ENCODE results near the gene NINJ2. TPM values are rescaled to one million over a fixed set of nuclear protein-coding genes. Genes with fewer than 3 reads are reported as not detected.
A peak's percentile ranks its signal among the peaks of the same experiment; 100 is the strongest.
"Not testable (repeated sequence)": the region's sequence is repeated elsewhere in the genome, so short reads cannot be mapped to it uniquely, and the experiment has no call there.

Gene NINJ2
- polyA plus RNA-seq, 6 donors from 2014 or later = 9.6 to 28.9 (median 11.5) TPM

DNA sequence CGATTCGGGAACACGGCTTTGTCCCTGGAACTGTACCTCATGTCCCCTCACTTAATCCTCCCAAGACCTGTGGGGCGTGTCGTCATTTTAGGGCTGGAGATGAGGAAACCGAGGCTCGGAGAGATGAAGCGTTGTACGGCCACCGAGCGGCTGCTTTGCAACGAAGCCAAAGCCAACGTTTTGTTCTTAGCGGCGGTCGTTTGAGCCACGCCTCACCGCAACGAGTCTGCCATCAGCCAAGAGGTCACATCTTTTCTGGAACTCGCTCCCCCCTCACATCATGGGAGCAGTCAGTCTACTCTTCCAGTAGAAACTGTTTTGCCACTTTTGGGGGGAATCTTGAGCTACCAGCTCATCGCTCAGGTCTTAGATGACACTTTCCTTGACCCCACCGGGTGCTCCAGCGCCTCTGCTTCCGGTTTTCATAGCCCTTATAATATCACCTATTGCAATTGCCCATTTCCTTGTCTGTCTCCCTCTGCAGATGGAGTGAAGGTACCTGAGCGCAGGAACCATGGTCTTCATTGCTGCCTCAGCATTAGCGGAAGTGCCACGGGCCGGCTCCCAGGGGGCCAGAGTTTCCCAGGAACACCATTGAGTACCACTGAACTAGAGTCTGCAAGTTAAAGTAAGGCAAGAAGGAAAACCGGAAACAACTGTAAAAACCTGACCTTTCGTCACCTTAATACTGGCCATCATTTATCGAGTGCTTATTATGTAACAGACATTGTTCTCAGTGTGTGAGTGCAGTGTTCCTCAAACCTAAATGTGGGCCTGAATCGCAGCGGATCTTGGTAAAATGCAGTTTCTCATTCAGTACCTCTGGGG is 19.6 kb downstream of the NINJ2 start:
- H3K9me3 Mint-ChIP-seq = no peaks in the 10 kb centered on the region
- H3K4me1 Mint-ChIP-seq = peaks cover 31 to 69% (median 40%) of the 10 kb centered on the region in 3 donors
- peak overlapping the region; percentile 77 to 96 (median 94) for H3K4me3 Mint-ChIP-seq
- no peaks in the 10 kb centered on the region for H3K36me3 Mint-ChIP-seq
- H3K27ac Mint-ChIP-seq = peak overlapping the region; percentile 86 to 99 (median 94)
- ATAC-seq (ENCODE audit: low read depth in 2 of 2) (peak in 1 of 2 donors; percentile 7), DNase-seq (no peak)
- H3K27me3 Mint-ChIP-seq = no peaks in the 10 kb centered on the region

DNA sequence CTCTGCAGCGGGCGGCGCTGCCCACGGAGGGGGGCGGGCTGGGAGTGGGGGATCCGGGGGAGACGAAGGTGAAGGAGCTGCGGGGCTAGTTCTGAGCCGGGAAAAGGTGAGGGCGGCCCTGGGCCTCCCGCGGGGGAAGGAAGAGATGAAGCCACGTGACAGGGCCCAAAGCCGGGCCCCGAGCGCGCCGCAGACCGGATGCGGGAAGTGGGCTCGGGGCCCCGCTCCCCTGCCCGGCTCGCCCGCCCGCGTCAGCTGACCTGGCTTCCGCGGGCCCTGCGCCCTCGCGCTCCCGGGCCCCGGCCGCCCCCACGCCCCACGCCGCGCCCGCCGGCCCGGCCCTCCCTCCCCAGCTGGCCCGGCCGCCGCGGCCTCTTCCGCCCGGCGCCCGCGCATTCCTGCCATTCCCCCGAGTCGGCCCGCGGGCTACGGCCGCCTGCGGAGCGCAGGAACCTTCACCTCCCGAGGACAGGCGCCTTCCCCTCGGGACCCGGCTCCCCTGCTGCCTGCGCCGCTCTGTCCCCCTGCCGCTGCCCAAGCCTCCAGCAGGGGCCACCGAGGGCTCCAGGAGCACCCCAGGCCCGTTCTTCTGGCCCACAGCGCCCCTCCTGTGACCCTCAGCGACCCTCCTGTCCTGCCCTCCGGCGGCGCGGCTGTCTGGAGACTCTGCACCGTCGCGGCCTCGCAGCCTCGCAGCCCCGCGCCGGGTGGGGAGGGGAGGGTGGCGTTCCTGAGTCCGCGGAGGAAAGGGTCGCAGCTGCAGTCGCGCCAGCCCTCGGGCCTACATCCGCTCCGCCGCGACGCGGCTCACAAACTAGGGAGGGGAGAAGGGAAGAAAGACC is 20.4 kb downstream of the NINJ2 start:
- Mint-ChIP-seq H3K4me1 (peaks cover 31 to 68% (median 41%) of the 10 kb centered on the region in 3 donors), H3K9me3 (no peaks in the 10 kb centered on the region), H3K36me3 (no peaks in the 10 kb centered on the region), H3K27ac (peak overlapping the region; percentile 90 to 99 (median 98)), H3K27me3 (no peaks in the 10 kb centered on the region), H3K4me3 (peak overlapping the region; percentile 84 to 96 (median 94))
- ATAC-seq (ENCODE audit: low read depth in 2 of 2) (peak; percentile 72), DNase-seq (peak; percentile 76)

DNA sequence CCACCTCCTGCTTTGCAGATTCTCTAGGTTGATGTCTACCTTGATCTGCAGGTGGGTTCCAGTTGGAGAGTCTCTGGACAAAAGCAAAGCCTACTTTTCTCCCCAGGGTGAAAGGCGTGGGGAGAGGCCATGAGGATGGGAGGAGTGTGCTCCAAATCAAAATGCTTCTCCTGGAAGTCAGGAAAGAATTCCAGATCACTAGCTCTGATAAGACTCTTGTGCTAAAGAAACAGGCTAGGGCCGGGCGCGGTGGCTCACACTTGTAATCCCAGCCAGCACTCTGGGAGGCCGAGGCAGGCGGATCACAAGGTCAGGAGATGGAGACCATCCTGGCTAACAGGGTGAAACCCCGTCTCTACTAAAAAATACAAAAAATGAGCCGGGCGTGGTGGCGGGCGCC is 21.9 kb downstream of the NINJ2 start:
- ATAC-seq (ENCODE audit: low read depth in 2 of 2); DNase-seq; H3K36me3 Mint-ChIP-seq; H3K9me3 Mint-ChIP-seq; H3K27me3 Mint-ChIP-seq: not testable (repeated sequence)
- H3K4me1 Mint-ChIP-seq = peaks cover 32 to 71% (median 50%) of the 10 kb centered on the region in 3 donors
- peak overlapping the region in 5 of 6 donors; percentile 88 to 98 (median 96) for H3K27ac Mint-ChIP-seq
- H3K4me3 Mint-ChIP-seq = peak overlapping the region in 6 of 8 donors; percentile 46 to 95 (median 55)

DNA sequence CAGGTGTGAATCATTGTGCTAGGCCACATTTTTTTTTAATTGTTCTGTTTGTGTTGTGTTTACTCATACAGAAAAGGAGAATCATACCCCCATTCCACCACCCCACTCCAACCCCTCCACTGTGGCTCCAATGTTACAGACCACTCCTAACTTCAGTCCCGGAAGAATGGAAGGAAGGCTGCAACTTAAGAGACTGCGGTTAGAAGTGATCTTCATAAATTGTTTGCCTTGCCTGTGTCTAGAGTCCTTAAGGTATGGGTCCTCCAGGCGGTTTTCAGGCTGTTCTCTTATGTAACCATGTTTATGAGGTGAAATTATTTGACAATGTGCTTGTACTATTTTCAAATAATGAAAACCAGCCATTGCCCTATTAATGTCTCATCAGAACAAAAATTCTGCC is 22.5 kb downstream of the NINJ2 start:
- H3K4me3 Mint-ChIP-seq = peak overlapping the region in 6 of 8 donors; percentile 26 to 95 (median 54)
- H3K9me3 Mint-ChIP-seq = no peaks in the 10 kb centered on the region
- DNase-seq (no peak), ATAC-seq (ENCODE audit: low read depth in 2 of 2) (no peak)
- no peaks in the 10 kb centered on the region for H3K27me3 Mint-ChIP-seq
- peak overlapping the region; percentile 41 to 89 (median 80) for H3K27ac Mint-ChIP-seq
- H3K36me3 Mint-ChIP-seq = no peaks in the 10 kb centered on the region
- peaks cover 34 to 72% (median 51%) of the 10 kb centered on the region in 3 donors for H3K4me1 Mint-ChIP-seq

DNA sequence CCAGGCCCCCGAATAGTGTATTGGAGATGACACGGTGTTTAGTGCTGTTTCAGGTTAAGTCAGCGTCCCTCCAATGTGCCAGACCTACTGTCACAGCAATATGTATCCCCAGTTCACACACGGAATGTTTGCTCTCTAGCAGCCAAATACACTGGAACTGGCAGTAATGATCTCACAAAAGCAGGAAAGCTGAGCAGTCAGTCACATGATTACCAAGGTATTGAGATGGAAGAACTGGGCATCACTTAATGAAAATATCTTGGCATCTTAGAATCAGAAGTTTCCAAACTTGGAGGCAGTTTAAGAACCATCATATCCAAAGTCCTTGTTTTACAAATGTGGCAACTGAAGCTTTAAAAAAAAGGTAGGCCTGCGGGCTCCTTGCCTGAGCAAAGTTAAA is 23.3 kb downstream of the NINJ2 start:
- peaks cover 34 to 71% (median 51%) of the 10 kb centered on the region in 3 donors for H3K4me1 Mint-ChIP-seq
- no peaks in the 10 kb centered on the region for H3K27me3 Mint-ChIP-seq
- H3K9me3 Mint-ChIP-seq = no peaks in the 10 kb centered on the region
- peak overlapping the region; percentile 41 to 89 (median 84) for H3K27ac Mint-ChIP-seq
- no peak for ATAC-seq (ENCODE audit: low read depth in 2 of 2)
- H3K36me3 Mint-ChIP-seq = no peaks in the 10 kb centered on the region
- H3K4me3 Mint-ChIP-seq = peak overlapping the region in 1 of 8 donors; percentile 95
- DNase-seq = no peak

DNA sequence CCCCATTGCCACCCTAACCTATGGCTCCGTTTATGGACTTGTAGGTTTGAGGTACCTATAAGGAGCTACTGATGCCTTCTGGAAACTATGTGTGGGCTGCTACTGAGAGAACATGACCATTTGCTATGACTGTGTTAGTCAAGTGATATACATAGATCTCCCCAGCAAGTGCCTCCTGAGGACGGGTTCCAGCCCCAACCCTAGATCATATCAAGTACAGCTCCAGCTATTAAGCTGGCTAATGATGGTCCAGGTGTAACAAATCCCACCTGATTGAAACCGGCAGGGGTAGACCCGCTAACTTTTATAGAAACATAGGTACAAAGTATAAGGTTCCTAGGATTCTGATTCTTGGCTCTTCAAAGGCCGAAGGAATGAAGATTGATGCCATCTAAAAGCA is 23.7 kb downstream of the NINJ2 start:
- H3K27me3 Mint-ChIP-seq = no peaks in the 10 kb centered on the region
- H3K9me3 Mint-ChIP-seq = no peaks in the 10 kb centered on the region
- H3K4me3 Mint-ChIP-seq = peak overlapping the region in 3 of 8 donors; percentile 29 to 95 (median 59)
- peak overlapping the region; percentile 40 to 89 (median 78) for H3K27ac Mint-ChIP-seq
- no peaks in the 10 kb centered on the region for H3K36me3 Mint-ChIP-seq
- H3K4me1 Mint-ChIP-seq = peaks cover 34 to 67% (median 49%) of the 10 kb centered on the region in 3 donors
- ATAC-seq (ENCODE audit: low read depth in 2 of 2) (no peak), DNase-seq (no peak)

DNA sequence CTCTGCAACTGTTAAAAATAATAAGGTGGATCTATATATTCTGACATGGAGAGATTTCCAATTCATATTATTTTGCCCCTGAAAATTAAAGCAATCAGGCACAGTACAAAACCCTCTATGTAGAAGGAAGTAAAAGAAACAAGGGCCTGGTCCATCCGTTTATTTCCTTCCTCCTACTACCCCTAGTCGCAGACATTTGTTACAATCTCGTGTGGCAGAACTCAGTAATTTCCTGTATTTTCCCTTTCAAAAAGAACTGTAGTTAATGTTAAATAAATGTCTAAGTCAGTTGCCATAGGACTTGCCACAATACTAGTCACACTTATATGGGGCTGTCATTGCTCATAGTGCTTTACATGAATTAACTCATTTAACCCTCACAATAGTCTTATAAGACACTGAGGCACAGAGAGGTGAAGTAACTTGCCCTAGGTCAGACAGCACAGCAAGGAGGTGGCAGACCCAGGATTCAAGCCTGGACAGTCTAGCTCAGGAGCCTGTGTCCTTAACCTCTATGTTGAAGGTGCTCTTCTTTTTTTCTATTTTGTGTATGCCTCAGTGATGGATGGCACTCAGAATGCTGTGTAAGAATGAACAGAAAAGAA is 24.2 kb downstream of the NINJ2 start:
- Mint-ChIP-seq H3K27me3 (no peaks in the 10 kb centered on the region), H3K4me1 (peaks cover 30 to 62% (median 44%) of the 10 kb centered on the region in 3 donors), H3K27ac (peak overlapping the region; percentile 40 to 89 (median 80)), H3K9me3 (no peaks in the 10 kb centered on the region), H3K4me3 (peak overlapping the region in 5 of 8 donors; percentile 7 to 60 (median 20)), H3K36me3 (no peaks in the 10 kb centered on the region)
- ATAC-seq (ENCODE audit: low read depth in 2 of 2) = peak; percentile 18
- DNase-seq = no peak

DNA sequence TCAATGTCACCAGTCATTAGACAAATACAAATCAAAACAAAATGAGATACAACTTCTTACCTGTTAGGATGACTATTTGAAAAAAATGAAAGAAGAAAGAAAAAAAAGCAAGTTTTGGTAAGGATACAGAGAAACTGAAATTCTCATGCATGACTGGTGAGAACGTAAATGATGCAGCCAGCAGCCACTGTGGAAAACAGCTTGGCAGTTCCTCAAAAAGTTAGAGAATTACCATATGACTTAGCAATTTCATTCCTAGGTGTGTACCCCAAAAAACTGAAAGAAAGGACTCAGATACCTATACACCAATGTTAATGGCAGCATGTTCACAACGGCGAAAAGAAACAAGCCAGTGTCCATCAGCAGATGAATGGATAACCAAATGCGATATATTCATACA is 26.6 kb downstream of the NINJ2 start:
- H3K27me3 Mint-ChIP-seq = no peaks in the 10 kb centered on the region
- DNase-seq (peak; percentile 29), ATAC-seq (ENCODE audit: low read depth in 2 of 2) (peak; percentile 49 to 59)
- peak overlapping the region; percentile 5 to 81 (median 38) for H3K27ac Mint-ChIP-seq
- no peaks in the 10 kb centered on the region for H3K9me3 Mint-ChIP-seq
- H3K4me3 Mint-ChIP-seq = peak overlapping the region in 2 of 8 donors; percentile 7 to 30
- peaks cover 29 to 53% (median 38%) of the 10 kb centered on the region in 3 donors for H3K4me1 Mint-ChIP-seq
- H3K36me3 Mint-ChIP-seq = no peaks in the 10 kb centered on the region

DNA sequence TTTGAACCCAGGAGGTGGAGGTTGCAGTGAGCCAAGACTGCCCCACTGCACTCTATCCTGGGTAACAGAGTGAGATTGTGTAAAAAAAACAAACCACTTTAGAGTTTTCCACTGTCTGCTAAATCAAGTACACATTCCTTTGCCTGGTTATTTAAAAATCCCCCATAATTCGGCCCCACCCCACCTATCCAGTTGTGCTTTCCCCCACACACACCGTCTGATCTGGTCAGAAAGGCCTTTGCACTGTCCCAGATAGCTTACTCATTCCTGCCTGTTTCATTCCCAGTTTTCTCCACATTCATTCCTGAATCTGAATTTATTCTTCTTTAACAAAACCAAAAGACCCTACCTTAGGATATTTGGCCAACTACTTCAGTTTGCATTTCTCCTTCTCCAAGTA is 29.5 kb downstream of the NINJ2 start:
- H3K36me3 Mint-ChIP-seq = no peaks in the 10 kb centered on the region
- H3K27ac Mint-ChIP-seq = peak overlapping the region in 4 of 6 donors; percentile 5 to 62 (median 18)
- H3K27me3 Mint-ChIP-seq = no peaks in the 10 kb centered on the region
- peak overlapping the region in 1 of 8 donors; percentile 48 for H3K4me3 Mint-ChIP-seq
- DNase-seq = no peak
- no peak for ATAC-seq (ENCODE audit: low read depth in 2 of 2)
- peaks cover 32 to 53% (median 34%) of the 10 kb centered on the region in 3 donors for H3K4me1 Mint-ChIP-seq
- no peaks in the 10 kb centered on the region for H3K9me3 Mint-ChIP-seq

DNA sequence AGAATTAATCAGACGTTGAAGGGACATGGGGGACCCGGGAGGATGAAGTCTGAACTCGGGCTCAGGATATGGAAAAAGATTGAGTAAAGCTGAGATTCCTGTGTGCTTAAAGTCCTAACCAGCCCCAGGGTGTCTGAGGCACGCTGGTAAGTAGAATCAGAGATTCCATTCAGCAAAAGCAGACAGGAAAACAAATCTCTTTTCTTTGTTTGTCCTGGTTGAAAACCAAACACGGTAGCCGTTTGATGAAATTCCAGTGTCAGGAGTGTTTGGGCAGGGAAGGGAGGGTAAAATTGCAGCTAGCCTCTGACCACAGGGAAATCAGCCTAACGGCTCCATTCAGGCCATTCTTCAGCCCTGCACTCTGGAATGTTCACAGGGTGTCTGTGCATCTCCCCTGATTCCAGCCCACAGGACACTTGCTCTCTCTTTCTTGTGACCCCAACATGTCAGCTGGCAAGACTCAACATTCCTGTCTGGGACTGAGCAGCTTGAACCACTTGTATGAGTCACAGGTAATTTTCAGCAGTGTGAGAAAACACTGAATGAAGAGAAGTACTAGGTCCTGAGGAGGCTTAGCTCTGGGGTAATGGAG is 31.0 kb downstream of the NINJ2 start:
- no peak for DNase-seq
- H3K27ac Mint-ChIP-seq = peak overlapping the region in 4 of 6 donors; percentile 5 to 96 (median 69)
- peak overlapping the region in 3 of 8 donors; percentile 22 to 91 (median 75) for H3K4me3 Mint-ChIP-seq
- H3K4me1 Mint-ChIP-seq = peaks cover 29 to 51% (median 34%) of the 10 kb centered on the region in 3 donors
- no peaks in the 10 kb centered on the region for H3K9me3 Mint-ChIP-seq
- H3K36me3 Mint-ChIP-seq = no peaks in the 10 kb centered on the region
- H3K27me3 Mint-ChIP-seq = no peaks in the 10 kb centered on the region
- no peak for ATAC-seq (ENCODE audit: low read depth in 2 of 2)

DNA sequence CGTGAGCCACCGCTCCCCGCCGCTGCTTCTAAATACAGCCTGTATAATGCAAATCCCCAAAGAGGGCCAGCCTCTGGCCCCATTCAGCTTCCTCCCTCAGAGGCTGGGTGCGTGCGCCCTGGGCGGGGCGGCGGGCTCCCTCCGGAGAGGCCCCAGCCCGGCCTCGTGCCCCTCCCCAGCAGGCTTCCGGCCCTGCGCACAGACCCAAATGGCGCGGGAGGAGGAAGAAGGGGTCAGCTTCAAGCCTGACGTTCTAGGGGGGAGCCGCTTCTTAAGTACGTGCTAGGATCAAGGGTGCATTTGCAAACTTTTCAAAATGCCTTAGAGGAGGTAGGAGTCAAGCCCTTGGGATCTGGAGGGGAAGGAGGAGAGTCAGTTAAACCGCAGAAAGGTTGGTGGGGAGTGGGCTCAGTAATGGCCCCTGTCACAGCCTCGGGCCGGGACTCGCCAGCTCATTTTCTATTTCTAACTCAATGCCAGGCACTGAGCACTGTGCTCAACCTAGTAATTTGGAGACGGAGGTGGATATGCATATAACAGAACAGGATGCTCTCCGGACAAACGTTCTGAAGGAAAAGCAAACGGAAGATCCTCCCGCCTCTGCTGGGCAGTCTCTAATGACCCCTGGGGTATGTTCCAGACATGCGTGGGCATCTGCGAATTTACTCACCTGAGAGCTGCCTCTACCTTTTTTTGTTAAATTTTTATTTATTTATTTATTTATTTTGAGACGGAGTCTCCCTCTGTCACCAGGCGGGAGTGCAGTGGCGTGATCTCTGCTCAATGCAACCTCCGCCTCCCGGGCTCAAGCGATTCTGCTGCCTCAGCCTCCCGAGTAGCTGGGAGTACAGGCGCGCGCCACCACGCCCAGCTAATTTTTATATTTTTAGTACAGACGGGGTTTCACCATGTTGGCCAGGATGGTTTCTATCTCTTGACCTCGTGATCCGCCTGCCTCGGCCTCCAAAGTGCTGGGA is 32.3 kb downstream of the NINJ2 start:
- DNase-seq = peak; percentile 78
- H3K9me3 Mint-ChIP-seq = no peaks in the 10 kb centered on the region
- peak overlapping the region; percentile 89 to 96 (median 90) for H3K4me3 Mint-ChIP-seq
- no peaks in the 10 kb centered on the region for H3K36me3 Mint-ChIP-seq
- peak; percentile 96 to 97 for ATAC-seq (ENCODE audit: low read depth in 2 of 2)
- peak overlapping the region; percentile 93 to 99 (median 96) for H3K27ac Mint-ChIP-seq
- peaks cover 19 to 41% (median 27%) of the 10 kb centered on the region in 3 donors for H3K4me1 Mint-ChIP-seq
- H3K27me3 Mint-ChIP-seq = no peaks in the 10 kb centered on the region

DNA sequence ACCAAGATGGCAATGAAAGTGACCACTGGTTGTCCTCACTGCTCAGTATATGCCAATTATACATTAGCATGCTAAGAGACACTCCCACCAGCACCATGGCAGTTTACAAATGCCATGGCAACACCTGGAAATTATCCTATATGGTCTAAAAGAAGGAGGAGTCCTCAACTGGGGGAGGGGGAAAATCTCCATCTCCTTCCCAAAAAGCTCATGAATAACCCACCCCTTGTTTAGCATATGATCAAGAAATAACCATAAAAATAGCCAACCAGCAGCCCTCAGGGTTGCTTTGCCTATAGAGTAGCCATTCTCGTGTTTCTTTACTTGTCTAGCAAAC is 34.5 kb downstream of the NINJ2 start:
- DNase-seq = not testable (repeated sequence)
- peaks cover 19 to 35% (median 27%) of the 10 kb centered on the region in 3 donors for H3K4me1 Mint-ChIP-seq

More for the DNA sequence above, 34.5 kb downstream of the NINJ2 start:
- H3K9me3 Mint-ChIP-seq; H3K27me3 Mint-ChIP-seq; ATAC-seq (ENCODE audit: low read depth in 2 of 2); H3K36me3 Mint-ChIP-seq: not testable (repeated sequence)
- H3K27ac Mint-ChIP-seq = peak overlapping the region in 3 of 6 donors; percentile 38 to 74 (median 69)
- H3K4me3 Mint-ChIP-seq = peak overlapping the region in 2 of 8 donors; percentile 86 to 91
